Keratinocyte (primary cell): Measurements from ENCODE around the gene THRAP3.

Experiments used
- CTCF ChIP-seq, 3 experiments: IDR thresholded peaks in 1 of 3; conservative IDR thresholded peaks in 1 of 3; optimal IDR thresholded peaks in 1 of 3; 2 replicates in 2 of 3; 3 replicates in 1 of 3; pipeline versions ENCODE3 to v1.5.1; 2011; ENCODE audit warnings: low read length in 3 of 3, mild to moderate bottlenecking in 3 of 3, moderate library complexity in 2 of 3, control low read depth in 1 of 3, inconsistent platforms in 1 of 3; ENCODE audit not compliant: insufficient read depth in 2 of 3; ENCODE audit errors: extremely low read depth in 1 of 3
- EZH2 ChIP-seq: IDR thresholded peaks from one replicate; pipeline ENCODE4 v1.6.1; 2012; ENCODE audit warnings: inconsistent platforms, mild to moderate bottlenecking, low read length, moderate library complexity

GRCh38 chr1:36223996-36224536 is at the start of gene THRAP3:
- TF ChIP-seq CTCF (optimal IDR thresholded peaks at IDR 0.05 in 1 of 3, IDR thresholded peaks at IDR 0.05 in 1 of 3, conservative IDR thresholded peaks at IDR 0.05 in 1 of 3; ENCODE audit: extremely low read depth in 1 of 3, insufficient read depth in 2 of 3, low read length in 3 of 3): no peak
- no peak for TF ChIP-seq EZH2
